H1 (cell line): ENCODE data around the gene GJC3. TPM values are rescaled to one million over a fixed set of nuclear protein-coding genes. Genes with fewer than 3 reads are reported as not detected.

Source experiments
- BACH1 ChIP-seq: IDR thresholded peaks from 2 replicates; pipeline ENCODE4 v1.6.1; 2012; ENCODE audit warnings: low read length, improper control_type of control experiment
- CHD7 ChIP-seq: fragments of 300-600 bp; sonication (generic); IDR thresholded peaks from 2 replicates; pipeline ENCODE4 v1.7.1; 2012; ENCODE audit warnings: low read length, moderate library complexity, mild to moderate bottlenecking, inconsistent platforms; ENCODE audit not compliant: insufficient replicate concordance
- NRF1 ChIP-seq: IDR thresholded peaks from 2 replicates; pipeline ENCODE4 v1.6.1; 2011; ENCODE audit warnings: mild to moderate bottlenecking, low read depth, low read length, improper control_type of control experiment
- POLR2A ChIP-seq, 2 experiments: IDR thresholded peaks; 1 replicate in 1 of 2; 2 replicates in 1 of 2; pipeline ENCODE4 v1.6.1; 2011; ENCODE audit warnings: low read depth in 2 of 2, low read length in 2 of 2, mild to moderate bottlenecking in 2 of 2; ENCODE audit errors: control extremely low read depth in 1 of 2
- RBBP5 ChIP-seq: IDR thresholded peaks from 2 replicates; pipeline ENCODE4 v1.7.1; 2012; ENCODE audit warnings: low read depth, mild to moderate bottlenecking, inconsistent platforms, low read length, moderate library complexity, borderline replicate concordance
- TEAD4 ChIP-seq: IDR thresholded peaks from 2 replicates; pipeline ENCODE4 v1.6.1; 2012; ENCODE audit warnings: low read depth, low read length, inconsistent platforms, mixed read lengths
- polyA plus RNA-seq, 7 experiments: library from polyadenylated mRNA; depleted of rRNA in 3 of 7; stranded (reverse) in 5 of 7; unstranded in 2 of 7; fragments of >200 nt in 5 of 7; fragments of 200-250 nt in 2 of 7; gene quantifications; 1 replicate in 5 of 7; 2 replicates in 1 of 7; 4 replicates in 1 of 7; pipeline versions ENCODE4 v1.2.1 to v1.2.3, GENCODE V29; 2011 to 2013; ENCODE audit warnings: missing spikeins in 2 of 7, mixed read lengths in 2 of 7
- total RNA-seq: library from RNA; stranded (reverse); fragmentation: NEBNext Ultra II Directional; extraction: Animal tissue kit (Norgen Biotek cat#: 25700); gene quantifications from 2 replicates; pipeline ENCODE4 v1.2.1, GENCODE V29; 2021

GJC3 gene
- total and polyA plus RNA-seq, 2 of the 8 experiments (the other 6 are each of a cell fraction or from before 2014, with no cell fraction given): 2.7 to 3.0 TPM

GRCh38 chr7:99920149-99920548 lies 9.3 kb downstream of the GJC3 start (continued):
- TF ChIP-seq CHD7 (no peak), NRF1 (no peak), POLR2A (IDR thresholded peaks at IDR 0.05; ENCODE audit: control extremely low read depth in 1 of 2, low read depth in 2 of 2, low read length in 2 of 2) (no peak), BACH1 (no peak), TEAD4 (no peak), RBBP5 (no peak)
